HAP-1 (cell line): ENCODE data around the gene EHHADH.
"Not testable (repeated sequence)": the region's sequence is repeated elsewhere in the genome, so short reads cannot be mapped to it uniquely, and the experiment has no call there.

Experiments
- DNase-seq, 2 experiments: peaks; one replicate each; pipeline ENCODE4 v3.0.0-alpha.2; 2016 to 2020; ENCODE audit warnings: low spot score in 2 of 2
- H3K27me3 ChIP-seq: fragments of 250-450 bp; sonication (Bioruptor Pico); 2 replicates; pipeline ENCODE4 v1.5.1; 2020; ENCODE audit warnings: low read depth, mild to moderate bottlenecking, moderate library complexity
- H3K36me3 ChIP-seq: fragments of 250-450 bp; sonication (Bioruptor Pico); replicated peaks from 2 replicates; pipeline ENCODE4 v1.5.1; 2020; ENCODE audit warnings: mild to moderate bottlenecking
- H3K4me1 ChIP-seq: fragments of 250-450 bp; sonication (Bioruptor Pico); 2 replicates; pipeline ENCODE4 v1.5.1; 2020; ENCODE audit warnings: mild to moderate bottlenecking
- H3K4me3 ChIP-seq: fragments of 250-450 bp; sonication (Bioruptor Pico); 2 replicates; pipeline ENCODE4 v1.5.1; 2020; ENCODE audit warnings: mild to moderate bottlenecking, moderate library complexity
- H3K9me3 ChIP-seq: fragments of 250-450 bp; sonication (Bioruptor Pico); 2 replicates; pipeline ENCODE4 v1.5.1; 2020; ENCODE audit warnings: mild to moderate bottlenecking, moderate library complexity
- in situ Hi-C: fragments of 300-500 bp; cut with MboI; formaldehyde crosslinking; loops from 3 replicates; pipeline ENCODE4 v1.14.3; 2020; ENCODE audit warnings: low sequenced_read_pairs, inconsistent platforms, mixed read lengths

Gene EHHADH

GRCh38 chr3:185270262-185270955 is 16.6 kb upstream of the EHHADH start:
- H3K4me1 ChIP-seq, result peaks cover 7% of the 10 kb centered on the region
- H3K36me3 ChIP-seq, result no peaks in the 10 kb centered on the region
- DNase-seq, result peak; percentile 30 to 71
- H3K9me3 ChIP-seq, result no peaks in the 10 kb centered on the region
- no peak overlapping the region for H3K4me3 ChIP-seq
- peaks cover 8% of the 10 kb centered on the region for H3K27me3 ChIP-seq
- in situ Hi-C loops, result no loop called here

- H3K9me3 ChIP-seq, result no peaks in the 10 kb centered on the region
- no peaks in the 10 kb centered on the region for H3K36me3 ChIP-seq
- peaks cover 8% of the 10 kb centered on the region for H3K27me3 ChIP-seq
- DNase-seq, result no peak
- H3K4me3 ChIP-seq, result no peak overlapping the region
- in situ Hi-C loops, result no loop called here
- peaks cover 7% of the 10 kb centered on the region for H3K4me1 ChIP-seq
These were observed 14.5 kb upstream of the EHHADH start for GRCh38 chr3:185268194-185268962.

- Histone ChIP-seq H3K9me3 (no peaks in the 10 kb centered on the region), H3K27me3 (peaks cover under 1% of the 10 kb centered on the region; the same call in 1 of the 2 replicates)
These were observed 13.3 kb upstream of the EHHADH start for GRCh38 chr3:185267193-185267592.

GRCh38 chr3:185264849-185265553 is 11.2 kb upstream of the EHHADH start:
- Histone ChIP-seq H3K27me3 (no peaks in the 10 kb centered on the region), H3K9me3 (no peaks in the 10 kb centered on the region), H3K4me3 (no peak overlapping the region), H3K36me3 (no peaks in the 10 kb centered on the region), H3K4me1 (no peaks in the 10 kb centered on the region)
- DNase-seq, result no peak
- in situ Hi-C loops, result no loop called here

More at GRCh38 chr3:185267193-185267592, 13.3 kb upstream of the EHHADH start:
- in situ Hi-C loops, result no loop called here
- Histone ChIP-seq H3K4me1 (peaks cover 7% of the 10 kb centered on the region), H3K4me3 (no peak overlapping the region), H3K36me3 (no peaks in the 10 kb centered on the region)
- DNase-seq, result no peak

- H3K4me1 ChIP-seq, result no peaks in the 10 kb centered on the region
- no peaks in the 10 kb centered on the region for H3K36me3 ChIP-seq
- no peaks in the 10 kb centered on the region for H3K9me3 ChIP-seq
- H3K4me3 ChIP-seq, result no peak overlapping the region
- in situ Hi-C loops, result no loop called here
- no peak for DNase-seq
- no peaks in the 10 kb centered on the region for H3K27me3 ChIP-seq
These were observed 9.6 kb upstream of the EHHADH start for GRCh38 chr3:185263423-185263822.

GRCh38 chr3:185257334-185257733 is 3.5 kb upstream of the EHHADH start:
- H3K27me3 ChIP-seq, result no peaks in the 10 kb centered on the region
- in situ Hi-C loops, result no loop called here
- no peaks in the 10 kb centered on the region for H3K36me3 ChIP-seq
- no peak overlapping the region for H3K4me3 ChIP-seq
- H3K9me3 ChIP-seq, result no peaks in the 10 kb centered on the region
- DNase-seq, result no peak
- no peaks in the 10 kb centered on the region for H3K4me1 ChIP-seq

- in situ Hi-C loops, result no loop called here
- H3K27me3 ChIP-seq, result no peaks in the 10 kb centered on the region
- no peaks in the 10 kb centered on the region for H3K9me3 ChIP-seq
- DNase-seq, result no peak
- H3K4me1 ChIP-seq, result no peaks in the 10 kb centered on the region
- H3K4me3 ChIP-seq, result no peak overlapping the region
- H3K36me3 ChIP-seq, result no peaks in the 10 kb centered on the region
These were observed 950 bp upstream of the EHHADH start for GRCh38 chr3:185254799-185255198.

- H3K27me3 ChIP-seq, H3K36me3 ChIP-seq, H3K4me1 ChIP-seq, H3K4me3 ChIP-seq, in situ Hi-C loops, DNase-seq, H3K9me3 ChIP-seq: not testable (repeated sequence)
These were observed 716 bp downstream of the EHHADH start for GRCh38 chr3:185253133-185253532.

- Histone ChIP-seq H3K36me3 (no peaks in the 10 kb centered on the region), H3K27me3 (no peaks in the 10 kb centered on the region), H3K9me3 (no peaks in the 10 kb centered on the region), H3K4me3 (no peak overlapping the region), H3K4me1 (no peaks in the 10 kb centered on the region)
- peak in 1 of 2 experiments; percentile 25 for DNase-seq
- in situ Hi-C loops, result no loop called here
These were observed 2.6 kb downstream of the EHHADH start for GRCh38 chr3:185251272-185251671.

GRCh38 chr3:185250653-185251052 is 3.2 kb downstream of the EHHADH start:
- Histone ChIP-seq H3K36me3 (no peaks in the 10 kb centered on the region), H3K4me3 (no peak overlapping the region), H3K27me3 (no peaks in the 10 kb centered on the region), H3K4me1 (no peaks in the 10 kb centered on the region), H3K9me3 (no peaks in the 10 kb centered on the region)
- DNase-seq, result no peak
- in situ Hi-C loops, result no loop called here

GRCh38 chr3:185250247-185250646 is 3.6 kb downstream of the EHHADH start:
- Histone ChIP-seq H3K4me1 (no peaks in the 10 kb centered on the region), H3K36me3 (no peaks in the 10 kb centered on the region), H3K4me3 (no peak overlapping the region), H3K9me3 (no peaks in the 10 kb centered on the region), H3K27me3 (no peaks in the 10 kb centered on the region)
- no peak for DNase-seq
- in situ Hi-C loops, result no loop called here

- Histone ChIP-seq H3K9me3 (no peaks in the 10 kb centered on the region), H3K36me3 (no peaks in the 10 kb centered on the region), H3K27me3 (no peaks in the 10 kb centered on the region), H3K4me3 (no peak overlapping the region), H3K4me1 (no peaks in the 10 kb centered on the region)
- DNase-seq, result no peak
- in situ Hi-C loops, result no loop called here
These were observed 11.2 kb downstream of the EHHADH start for GRCh38 chr3:185242642-185243041.

GRCh38 chr3:185236969-185237368 is 16.9 kb downstream of the EHHADH start:
- Histone ChIP-seq H3K4me1 (no peaks in the 10 kb centered on the region), H3K4me3 (no peak overlapping the region), H3K9me3 (no peaks in the 10 kb centered on the region; the same call in 1 of the 2 replicates), H3K27me3 (no peaks in the 10 kb centered on the region), H3K36me3 (no peaks in the 10 kb centered on the region)
- in situ Hi-C loops, result no loop called here
- no peak for DNase-seq

GRCh38 chr3:185233328-185233727 is 20.5 kb downstream of the EHHADH start:
- no peak for DNase-seq
- no peaks in the 10 kb centered on the region for H3K4me1 ChIP-seq
- no peaks in the 10 kb centered on the region; the same call in 1 of the 2 replicates for H3K9me3 ChIP-seq
- in situ Hi-C loops, result no loop called here
- no peaks in the 10 kb centered on the region for H3K36me3 ChIP-seq
- no peaks in the 10 kb centered on the region for H3K27me3 ChIP-seq
- H3K4me3 ChIP-seq, result no peak overlapping the region
